IMR-90 (cell line): ENCODE results near the gene PCID2. TPM values are rescaled to one million over a fixed set of nuclear protein-coding genes. Genes with fewer than 3 reads are reported as not detected.

Experiments used
- ATAC-seq: fragments of 200-7000 bp; cut with Tn5 transposase; 2 replicates; pipeline ENCODE4 v1.9.1; 2020; ENCODE audit warnings: low read depth, mild to moderate bottlenecking, moderate library complexity
- BruUV-seq: library from RNA; stranded (reverse); fragments of 400-500 nt; replicated peaks from 2 replicates; lab custom pipeline; 2021; lab: Mats Ljungman, UMichigan
- CTCF ChIA-PET: fragments of 300-600 bp; formaldehyde crosslinking; extraction: SDS; loops from one replicate; lab custom pipeline; 2021; ENCODE audit warnings: antibody characterized with exemption; lab: Yijun Ruan, JAX
- POLR2A ChIA-PET: fragments of 300-600 bp; sonication (Branson Sonifier 250); formaldehyde crosslinking; loops from one replicate; lab custom pipeline; 2022; ENCODE audit warnings: antibody characterized with exemption; ENCODE audit not compliant: unreplicated experiment; lab: Charles Lee
- DNase-seq: peaks from one replicate; pipeline ENCODE4 v3.0.0; 2013
- H2AFZ ChIP-seq: replicated peaks from 2 replicates; pipeline ENCODE3; 2013; ENCODE audit warnings: low read length, mild to moderate bottlenecking; ENCODE audit not compliant: poor library complexity
- H2AK5ac ChIP-seq: 2 replicates; pipeline ENCODE4 v1.6.1; 2013; ENCODE audit warnings: low read depth, low read length, inconsistent platforms
- H2AK9ac ChIP-seq: replicated peaks from 2 replicates; pipeline ENCODE3; 2013; ENCODE audit warnings: mild to moderate bottlenecking, low read depth, low read length, moderate library complexity; ENCODE audit not compliant: poor library complexity
- H2BK120ac ChIP-seq: 2 replicates; pipeline ENCODE4 v1.6.1; 2013; ENCODE audit warnings: low read depth, low read length, inconsistent platforms
- H2BK15ac ChIP-seq: 3 replicates; pipeline ENCODE4 v1.6.1; 2013; ENCODE audit warnings: low read depth, low read length, inconsistent platforms
- H2BK20ac ChIP-seq: 2 replicates; pipeline ENCODE4 v1.6.1; 2013; ENCODE audit warnings: low read depth, mild to moderate bottlenecking, inconsistent platforms, low read length, moderate library complexity
- H2BK5ac ChIP-seq: 2 replicates; pipeline ENCODE4 v1.6.1; 2013; ENCODE audit warnings: mild to moderate bottlenecking, low read depth, low read length, inconsistent platforms; ENCODE audit not compliant: poor library complexity, severe bottlenecking
- H3K14ac ChIP-seq: replicated peaks from 2 replicates; pipeline ENCODE4 v1.6.1; 2013; ENCODE audit warnings: low read depth, low read length, inconsistent platforms
- H3K18ac ChIP-seq: 2 replicates; pipeline ENCODE4 v1.6.1; 2013; ENCODE audit warnings: low read depth, low read length, control low read depth
- H3K23ac ChIP-seq: 2 replicates; pipeline ENCODE4 v1.6.1; 2013; ENCODE audit warnings: low read depth, low read length, inconsistent platforms
- H3K27ac ChIP-seq: 2 replicates; pipeline ENCODE4 v1.5.1; 2013; ENCODE audit warnings: mild to moderate bottlenecking, control low read depth, low read length; ENCODE audit not compliant: insufficient read depth
- H3K27me3 ChIP-seq: 2 replicates; pipeline ENCODE4 v1.6.1; 2013; ENCODE audit warnings: low read length; ENCODE audit not compliant: control insufficient read depth, insufficient read depth
- H3K36me3 ChIP-seq: 2 replicates; pipeline ENCODE4 v1.6.1; 2013; ENCODE audit warnings: low read length, mixed read lengths; ENCODE audit not compliant: control insufficient read depth, insufficient read depth
- H3K4ac ChIP-seq: 2 replicates; pipeline ENCODE4 v1.6.1; 2013; ENCODE audit warnings: low read depth, low read length, inconsistent platforms
- H3K4me1 ChIP-seq: 2 replicates; pipeline ENCODE4 v1.6.1; 2013; ENCODE audit warnings: low read length, mixed read lengths; ENCODE audit not compliant: control insufficient read depth, insufficient read depth
- H3K4me2 ChIP-seq: 2 replicates; pipeline ENCODE4 v1.6.1; 2013; ENCODE audit warnings: low read depth, mild to moderate bottlenecking, control low read depth, low read length, moderate library complexity
- H3K4me3 ChIP-seq: 2 replicates; pipeline ENCODE4 v1.5.1; 2013; ENCODE audit warnings: low read depth, mild to moderate bottlenecking, control low read depth, low read length, moderate library complexity; ENCODE audit not compliant: insufficient read depth
- H3K56ac ChIP-seq: 2 replicates; pipeline ENCODE4 v1.6.1; 2013; ENCODE audit warnings: low read length, inconsistent platforms; ENCODE audit not compliant: insufficient read depth; ENCODE audit errors: extremely low read depth
- H3K79me1 ChIP-seq, 2 experiments: 2 replicates each; pipeline ENCODE4 v1.6.1; 2013; ENCODE audit warnings: low read length in 2 of 2, inconsistent platforms in 1 of 2, low read depth in 1 of 2
- H3K9ac ChIP-seq: 2 replicates; pipeline ENCODE4 v1.6.1; 2013; ENCODE audit warnings: low read depth, low read length, control low read depth
- H3K9me1 ChIP-seq: 2 replicates; pipeline ENCODE4 v1.6.1; 2013; ENCODE audit warnings: low read length, inconsistent platforms; ENCODE audit not compliant: insufficient read depth
- H3K9me3 ChIP-seq: 2 replicates; pipeline ENCODE4 v1.6.1; 2013; ENCODE audit warnings: low read length; ENCODE audit not compliant: control insufficient read depth, insufficient read depth
- H4K20me1 ChIP-seq: 2 replicates; pipeline ENCODE4 v1.6.1; 2013; ENCODE audit warnings: low read length, inconsistent platforms; ENCODE audit not compliant: insufficient read depth
- H4K5ac ChIP-seq: 2 replicates; pipeline ENCODE4 v1.6.1; 2013; ENCODE audit warnings: mild to moderate bottlenecking, low read depth, low read length, control low read depth
- H4K8ac ChIP-seq, 2 experiments: 2 replicates each; pipeline ENCODE4 v1.6.1; 2013; ENCODE audit warnings: low read depth in 2 of 2, low read length in 2 of 2, control low read depth in 1 of 2, inconsistent platforms in 1 of 2
- H4K91ac ChIP-seq: 2 replicates; pipeline ENCODE4 v1.6.1; 2013; ENCODE audit warnings: low read depth, low read length, inconsistent platforms; ENCODE audit not compliant: insufficient read depth
- WGBS, 2 experiments: methylation state at CpG; one replicate each; pipeline versions ENCODE4 v1.1.5 to v1.1.7; 2013; ENCODE audit warnings: missing lambda C conversion rate in 2 of 2; ENCODE audit not compliant: insufficient read length in 1 of 2; ENCODE audit errors: extremely low coverage in 2 of 2; 5-methylcytosine and 5-hydroxymethylcytosine counted together
- dilution Hi-C: fragments of 300-500 bp; cut with HindIII; formaldehyde crosslinking; loops from one replicate; pipeline ENCODE4 v1.14.3; 2018; ENCODE audit warnings: low sequenced_read_pairs; ENCODE audit not compliant: unreplicated experiment
- in situ Hi-C: fragments of 300-500 bp; cut with MboI; formaldehyde crosslinking; loops from 3 replicates; pipeline ENCODE4 v1.14.3; 2019; ENCODE audit warnings: low sequenced_read_pairs, inconsistent platforms, mixed read lengths
- intact Hi-C: fragments of 100-400 bp; cut with micrococcal nuclease; formaldehyde crosslinking; loops from 2 replicates; pipeline ENCODE4 v1.10.0; 2022
- polyA plus RNA-seq, 3 experiments: library from polyadenylated mRNA; depleted of rRNA; stranded (reverse); fragments of >200 nt; gene quantifications; 2 replicates each; pipeline ENCODE4 v1.2.3, GENCODE V29; 2012; ENCODE audit warnings: low replicate concordance in 1 of 3
- total RNA-seq: library from RNA; depleted of rRNA; stranded (reverse); fragments of >200 nt; gene quantifications from 2 replicates; pipeline ENCODE4 v1.2.3, GENCODE V29; 2012
- TF ChIP-seq, protein P1 (sequence below): conservative IDR thresholded peaks from 2 replicates; pipeline ENCODE4 v1.5.1; 2012; ENCODE audit warnings: mild to moderate bottlenecking, low read depth, low read length, improper control_type of control experiment

Gene PCID2
- total and polyA plus RNA-seq, 2 of the 4 experiments (the other 2 are of a cell fraction) = 83.5 to 90.9 TPM

DNA sequence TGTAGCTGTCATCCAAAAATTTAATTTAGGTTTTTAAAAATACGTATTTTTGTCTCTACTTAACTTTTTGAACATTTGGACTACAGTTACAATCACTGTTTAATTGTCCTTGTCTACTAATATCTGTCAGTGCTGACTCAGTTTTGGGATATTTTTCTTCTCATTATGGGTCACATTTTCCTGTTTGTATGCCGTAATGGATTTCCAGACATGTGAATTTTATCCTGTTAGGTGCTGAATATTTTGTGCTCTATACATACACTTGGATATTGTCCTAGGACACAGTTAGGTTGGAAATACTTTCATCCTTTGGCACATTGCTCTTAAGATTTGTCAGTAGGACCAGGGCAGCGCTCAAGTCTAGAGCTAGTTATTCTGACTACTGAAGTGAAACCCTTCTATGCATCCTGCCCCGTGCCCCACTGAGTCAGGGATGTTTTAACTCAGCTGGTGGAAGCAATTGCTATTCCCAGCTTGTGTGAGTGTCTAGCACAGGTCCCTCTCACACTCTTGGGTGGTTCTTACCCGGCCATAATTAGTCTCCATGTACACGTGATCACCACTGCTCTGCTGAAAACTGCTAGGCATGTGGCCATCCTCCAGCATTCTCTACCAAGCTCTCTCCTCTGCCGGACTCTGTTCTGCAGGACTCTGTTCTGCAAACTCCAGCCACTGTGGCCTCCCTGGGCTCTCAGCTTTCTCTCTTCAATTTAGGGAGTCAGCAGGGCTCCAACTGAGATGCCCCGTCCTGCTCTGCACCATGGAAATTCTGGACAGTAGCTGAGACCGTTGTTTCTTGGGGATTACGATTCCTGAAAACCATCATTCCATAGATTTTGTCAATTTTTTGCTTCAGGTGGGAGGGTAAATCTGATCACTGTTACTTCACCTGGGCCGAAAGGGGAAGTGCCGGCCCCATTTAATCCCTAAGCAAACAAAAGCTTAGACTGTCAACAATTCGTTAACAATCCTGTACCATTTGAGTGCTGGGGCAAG, 38.9 kb downstream of the PCID2 start:
- no peaks in the 10 kb centered on the region for H3K27me3 ChIP-seq
- H4K5ac ChIP-seq = 0 out of 2 replicates have a peak overlapping the region, but pooled peaks have one; percentile 11
- H3K14ac ChIP-seq = no peak overlapping the region
- ChIA-PET CTCF (no interaction called here), POLR2A (no interaction called here)
- no peak overlapping the region for H3K9ac ChIP-seq
- H3K4me1 ChIP-seq = peaks cover 14% of the 10 kb centered on the region
- H2BK5ac ChIP-seq = no peak overlapping the region
- dilution Hi-C loops (no loop called here), intact Hi-C loops (no loop called here), in situ Hi-C loops (no loop called here)
- H3K9me1 ChIP-seq = peaks cover 14% of the 10 kb centered on the region
- no peak overlapping the region for H4K8ac ChIP-seq
- no peak overlapping the region for H2AK5ac ChIP-seq
- no peak overlapping the region for H2BK120ac ChIP-seq
- no peak overlapping the region for H3K18ac ChIP-seq
- no peak overlapping the region for H4K91ac ChIP-seq
- H2AFZ ChIP-seq = no peak overlapping the region
- H3K23ac ChIP-seq = no peak overlapping the region
- no peaks in the 10 kb centered on the region for H4K20me1 ChIP-seq
- 0 out of 2 replicates have a peak, but pooled peaks cover 2% of the 10 kb centered on the region for H3K9me3 ChIP-seq
- no peak overlapping the region for H3K56ac ChIP-seq
- H3K4me2 ChIP-seq = no peak overlapping the region
- DNase-seq (no peak), ATAC-seq (no peak)
- H2BK15ac ChIP-seq = no peak overlapping the region
- TF ChIP-seq, protein P1, sequence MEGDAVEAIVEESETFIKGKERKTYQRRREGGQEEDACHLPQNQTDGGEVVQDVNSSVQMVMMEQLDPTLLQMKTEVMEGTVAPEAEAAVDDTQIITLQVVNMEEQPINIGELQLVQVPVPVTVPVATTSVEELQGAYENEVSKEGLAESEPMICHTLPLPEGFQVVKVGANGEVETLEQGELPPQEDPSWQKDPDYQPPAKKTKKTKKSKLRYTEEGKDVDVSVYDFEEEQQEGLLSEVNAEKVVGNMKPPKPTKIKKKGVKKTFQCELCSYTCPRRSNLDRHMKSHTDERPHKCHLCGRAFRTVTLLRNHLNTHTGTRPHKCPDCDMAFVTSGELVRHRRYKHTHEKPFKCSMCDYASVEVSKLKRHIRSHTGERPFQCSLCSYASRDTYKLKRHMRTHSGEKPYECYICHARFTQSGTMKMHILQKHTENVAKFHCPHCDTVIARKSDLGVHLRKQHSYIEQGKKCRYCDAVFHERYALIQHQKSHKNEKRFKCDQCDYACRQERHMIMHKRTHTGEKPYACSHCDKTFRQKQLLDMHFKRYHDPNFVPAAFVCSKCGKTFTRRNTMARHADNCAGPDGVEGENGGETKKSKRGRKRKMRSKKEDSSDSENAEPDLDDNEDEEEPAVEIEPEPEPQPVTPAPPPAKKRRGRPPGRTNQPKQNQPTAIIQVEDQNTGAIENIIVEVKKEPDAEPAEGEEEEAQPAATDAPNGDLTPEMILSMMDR = no peak
- WGBS, 2 experiments = 95% methylated on average over 4 of the region's 13 CpGs; no CpG with 5 or more reads in 1 of the 2 experiments
- H3K79me1 ChIP-seq = peaks cover 0 to 20% of the 10 kb centered on the region in 2 experiments; a peak in 2 of 4 replicates
- BruUV-seq = no TSS peak
- H3K4ac ChIP-seq = no peak overlapping the region
- peaks cover 31% of the 10 kb centered on the region for H3K36me3 ChIP-seq
- H2AK9ac ChIP-seq = no peak overlapping the region
- no peak overlapping the region for H2BK20ac ChIP-seq
- no peak overlapping the region for H3K4me3 ChIP-seq
- H3K27ac ChIP-seq = no peak overlapping the region
